ENCODE results near the gene NSDHL.

- TF ChIP-seq POLR2A (IDR thresholded peaks at IDR 0.05; ENCODE audit: low read length) (no peak), GATA1 (IDR thresholded peaks at IDR 0.05; ENCODE audit: low read depth, low read length) (no peak)
These were observed 62.4 kb downstream of the NSDHL start for GRCh38 chrX:152892999-152893891.
